Central memory CD8-positive, alpha-beta T cell (primary cell): Measurements from ENCODE around the gene DEAF1.
A peak's percentile ranks its signal among the peaks of the same experiment; 100 is the strongest.

Experiments
- ATAC-seq: fragments of 150-1000 bp; cut with Tn5 transposase; replicated peaks from 2 replicates; pipeline ENCODE4 v1.10.0; 2022; ENCODE audit warnings: mild to moderate bottlenecking, moderate FRiP score, moderate number of reproducible peaks; ENCODE audit not compliant: poor library complexity, severe bottlenecking; ENCODE audit errors: extremely low read depth
- DNase-seq, 2 donors: peaks; one replicate each; pipeline ENCODE4 v3.0.0; 2021; ENCODE audit warnings: low spot score in 2 of 2
- H3K27ac Mint-ChIP-seq: one replicate; pipeline ENCODE4 v1.8.0; 2022; ENCODE audit warnings: low read depth, mild to moderate bottlenecking, moderate library complexity, mixed read lengths
- H3K27me3 Mint-ChIP-seq: one replicate; pipeline ENCODE4 v1.8.0; 2022; ENCODE audit warnings: mixed read lengths
- H3K36me3 Mint-ChIP-seq: one replicate; pipeline ENCODE4 v1.8.0; 2022; ENCODE audit warnings: mild to moderate bottlenecking, moderate library complexity, mixed read lengths; ENCODE audit not compliant: insufficient read depth
- H3K4me1 Mint-ChIP-seq: one replicate; pipeline ENCODE4 v1.8.0; 2022; ENCODE audit warnings: mixed read lengths
- H3K4me3 Mint-ChIP-seq: one replicate; pipeline ENCODE4 v1.8.0; 2022; ENCODE audit warnings: mild to moderate bottlenecking, moderate library complexity, mixed read lengths
- H3K9me3 Mint-ChIP-seq: one replicate; pipeline ENCODE4 v1.8.0; 2022; ENCODE audit warnings: mixed read lengths

DEAF1 gene

GRCh38 chr11:598005-598680, 96.9 kb downstream of the DEAF1 start:
- Mint-ChIP-seq H3K36me3 (peaks cover 69% of the 10 kb centered on the region), H3K4me3 (no peak overlapping the region), H3K27me3 (no peaks in the 10 kb centered on the region), H3K4me1 (no peaks in the 10 kb centered on the region), H3K9me3 (no peaks in the 10 kb centered on the region), H3K27ac (peak overlapping the region; percentile 6)
- ATAC-seq, result no peak
- DNase-seq, result no peak

- DNase-seq, result no peak
- H3K4me3 Mint-ChIP-seq, result no peak overlapping the region
- peaks cover 74% of the 10 kb centered on the region for H3K36me3 Mint-ChIP-seq
These were observed 97.8 kb downstream of the DEAF1 start for GRCh38 chr11:597166-597725.

DNA sequence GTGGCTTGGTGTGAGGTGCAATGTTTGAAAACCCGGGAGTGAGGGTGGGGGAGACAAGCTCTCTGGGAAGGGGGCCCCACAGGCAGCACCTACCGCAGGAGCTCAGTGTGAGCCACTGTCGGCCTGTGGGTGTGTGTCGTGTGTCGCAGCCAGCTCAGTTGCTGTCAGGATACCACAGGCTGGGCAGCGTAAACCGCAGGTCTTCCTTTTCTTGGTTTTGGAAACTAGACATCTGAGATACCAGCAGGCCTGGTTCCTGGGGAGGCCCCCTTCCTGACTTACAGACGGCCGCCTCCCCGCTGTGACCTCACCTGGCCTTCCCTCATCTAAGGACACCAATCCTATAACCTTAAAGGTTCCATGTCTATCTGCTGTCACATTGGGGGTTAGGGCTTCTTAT, 98.6 kb downstream of the DEAF1 start:
- H3K36me3 Mint-ChIP-seq, result peaks cover 73% of the 10 kb centered on the region
- H3K4me3 Mint-ChIP-seq, result no peak overlapping the region
- DNase-seq, result no peak
- no peak for ATAC-seq
- H3K27me3 Mint-ChIP-seq, result no peaks in the 10 kb centered on the region
- H3K27ac Mint-ChIP-seq, result peak overlapping the region; percentile 35
- no peaks in the 10 kb centered on the region for H3K9me3 Mint-ChIP-seq
- H3K4me1 Mint-ChIP-seq, result no peaks in the 10 kb centered on the region

More at GRCh38 chr11:597166-597725, 97.8 kb downstream of the DEAF1 start:
- ATAC-seq, result no peak
- Mint-ChIP-seq H3K27me3 (no peaks in the 10 kb centered on the region), H3K4me1 (no peaks in the 10 kb centered on the region), H3K9me3 (no peaks in the 10 kb centered on the region), H3K27ac (peak overlapping the region; percentile 35)

DNA sequence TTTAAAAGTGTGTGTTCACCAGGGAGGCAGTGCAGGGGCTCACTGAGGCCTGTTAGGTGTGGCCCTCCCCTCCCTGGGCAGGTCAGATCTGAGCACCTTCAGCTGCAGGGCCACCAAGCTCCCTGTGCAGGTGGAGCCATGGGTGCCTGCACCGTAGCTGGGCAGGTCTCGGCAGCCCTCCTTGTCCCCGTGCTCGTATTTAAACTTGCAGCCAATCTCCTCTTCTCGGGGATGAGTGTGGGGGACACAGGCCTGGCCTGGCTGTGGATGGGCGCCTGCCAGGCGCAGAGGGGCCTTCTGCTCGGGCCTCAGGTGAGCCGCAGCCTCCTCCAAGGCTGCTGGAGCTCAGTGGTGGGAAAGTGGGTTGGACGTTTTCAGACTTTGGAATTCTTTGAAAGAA, 99.6 kb downstream of the DEAF1 start:
- ATAC-seq (no peak), DNase-seq (no peak)
- H3K9me3 Mint-ChIP-seq, result no peaks in the 10 kb centered on the region
- no peaks in the 10 kb centered on the region for H3K27me3 Mint-ChIP-seq
- no peak overlapping the region for H3K27ac Mint-ChIP-seq
- H3K36me3 Mint-ChIP-seq, result peaks cover 74% of the 10 kb centered on the region
- no peak overlapping the region for H3K4me3 Mint-ChIP-seq
- H3K4me1 Mint-ChIP-seq, result no peaks in the 10 kb centered on the region
